GM12878 (cell line): ENCODE measurements around the gene OLFML2B. TPM values are rescaled to one million over a fixed set of nuclear protein-coding genes. Genes with fewer than 3 reads are reported as not detected.

Experiments
- ATAC-seq: fragments of 200-7000 bp; cut with Tn5 transposase; 3 replicates; pipeline ENCODE4 v1.9.1; 2020; ENCODE audit warnings: mild to moderate bottlenecking, moderate library complexity
- BruUV-seq: library from RNA; stranded (reverse); fragments of 400-500 nt; replicated peaks from 2 replicates; lab custom pipeline; 2021; lab: Mats Ljungman, UMichigan
- CTCF ChIA-PET: fragments of 300-600 bp; sonication (Branson Sonifier 250); formaldehyde crosslinking; extraction: SDS; loops from one replicate; lab custom pipeline; 2021; ENCODE audit warnings: inconsistent platforms; lab: Yijun Ruan, JAX
- POLR2A ChIA-PET: fragments of 350-600 bp; formaldehyde crosslinking; extraction: SDS; loops from one replicate; lab custom pipeline; 2021; ENCODE audit warnings: inconsistent platforms; lab: Charles Lee
- RAD21 ChIA-PET: fragments of 300-600 bp; sonication (Branson Sonifier 250); formaldehyde crosslinking; loops from one replicate; lab custom pipeline; 2023; ENCODE audit warnings: antibody characterized with exemption; ENCODE audit not compliant: unreplicated experiment; lab: Charles Lee
- SMC1A ChIA-PET: fragments of 300-600 bp; sonication (Branson Sonifier 250); formaldehyde crosslinking; loops from one replicate; lab custom pipeline; 2023; ENCODE audit not compliant: unreplicated experiment, uncharacterized antibody; lab: Charles Lee
- DNase-seq: peaks from one replicate; pipeline ENCODE4 v3.0.0-alpha.2; 2011; ENCODE audit warnings: low read depth, low spot score
- FAIRE-seq: peaks from 3 replicates; lab custom pipeline; 2011; peaks lifted over from hg19 to GRCh38; lab: Jason Lieb, UNC
- H2AFZ ChIP-seq: 2 replicates; pipeline ENCODE4 v1.6.0; 2011; ENCODE audit warnings: low read depth, low read length, control low read depth; ENCODE audit not compliant: control insufficient read depth
- H3K27ac ChIP-seq: 2 replicates; pipeline ENCODE4 v1.5.1; 2011; ENCODE audit warnings: control low read depth; ENCODE audit not compliant: control insufficient read depth, insufficient read depth
- H3K27me3 ChIP-seq, 2 experiments: replicated peaks in 1 of 2; 2 replicates each; pipeline versions ENCODE4 v1.6.0 to v1.6.1; 2011; ENCODE audit warnings: low read length in 1 of 2; ENCODE audit not compliant: control insufficient read depth in 2 of 2, insufficient read depth in 2 of 2
- H3K36me3 ChIP-seq, 2 experiments: 2 replicates each; pipeline ENCODE4 v1.5.1; 2011; ENCODE audit warnings: low read length in 1 of 2; ENCODE audit not compliant: control insufficient read depth in 2 of 2, insufficient read depth in 2 of 2
- H3K4me1 ChIP-seq: 2 replicates; pipeline ENCODE4 v1.6.1; 2011; ENCODE audit warnings: mild to moderate bottlenecking, low read length, moderate library complexity, mixed read lengths; ENCODE audit not compliant: control insufficient read depth, insufficient read depth
- H3K4me2 ChIP-seq: 2 replicates; pipeline ENCODE4 v1.6.0; 2011; ENCODE audit warnings: control low read depth; ENCODE audit not compliant: control insufficient read depth, insufficient read depth
- H3K4me3 ChIP-seq: fragments of 200-600 bp; sonication (generic); 2 replicates; pipeline ENCODE4 v1.5.1; 2016
- H3K79me2 ChIP-seq: 2 replicates; pipeline ENCODE4 v1.6.0; 2011; ENCODE audit warnings: low read length; ENCODE audit not compliant: control insufficient read depth, insufficient read depth
- H3K9ac ChIP-seq: 2 replicates; pipeline ENCODE4 v1.8.0; 2011; ENCODE audit warnings: low read length, control low read depth, mixed read lengths; ENCODE audit not compliant: control insufficient read depth, insufficient read depth
- H3K9me3 ChIP-seq: replicated peaks from 3 replicates; pipeline ENCODE4 v1.5.1; 2011; ENCODE audit warnings: mild to moderate bottlenecking, low read length; ENCODE audit not compliant: control insufficient read depth, insufficient read depth
- H4K20me1 ChIP-seq: 2 replicates; pipeline ENCODE4 v1.6.0; 2011; ENCODE audit not compliant: control insufficient read depth, insufficient read depth
- BACH1 ChIP-seq: fragments of 450-650 bp; IDR thresholded peaks from 2 replicates; pipeline ENCODE4 v1.6.1; 2017; ENCODE audit warnings: mild to moderate bottlenecking, borderline replicate concordance
- ESRRA ChIP-seq: IDR thresholded peaks from 2 replicates; pipeline ENCODE4 v1.6.1; 2012; ENCODE audit warnings: mild to moderate bottlenecking, low read length, improper control_type of control experiment
- FOS ChIP-seq: IDR thresholded peaks from 3 replicates; pipeline ENCODE4 v1.6.1; 2011; ENCODE audit warnings: borderline replicate concordance; ENCODE audit not compliant: insufficient read length; ENCODE audit errors: extremely low read depth
- IRF5 ChIP-seq: fragments of 450-650 bp; IDR thresholded peaks from 2 replicates; pipeline ENCODE4 v1.6.1; 2017; ENCODE audit warnings: borderline replicate concordance
- MEF2B ChIP-seq: fragments of 450-650 bp; IDR thresholded peaks from 2 replicates; pipeline ENCODE4 v1.6.1; 2018; ENCODE audit warnings: mild to moderate bottlenecking, moderate library complexity; ENCODE audit not compliant: partially characterized antibody, poor library complexity, severe bottlenecking
- MTA2 ChIP-seq: fragments of 450-650 bp; IDR thresholded peaks from 2 replicates; pipeline ENCODE4 v1.6.1; 2016; ENCODE audit warnings: low read depth, mild to moderate bottlenecking, moderate library complexity
- MYC ChIP-seq: IDR thresholded peaks from 2 replicates; pipeline ENCODE4 v1.6.1; 2011; ENCODE audit warnings: mild to moderate bottlenecking, low read length, moderate library complexity, inconsistent platforms; ENCODE audit not compliant: insufficient read depth, insufficient replicate concordance, insufficient read length, severe bottlenecking
- PKNOX1 ChIP-seq: fragments of 450-650 bp; IDR thresholded peaks from 2 replicates; pipeline ENCODE4 v1.6.1; 2016; ENCODE audit warnings: mild to moderate bottlenecking
- SREBF2 ChIP-seq: IDR thresholded peaks from 2 replicates; pipeline ENCODE4 v1.6.1; 2012; ENCODE audit warnings: mild to moderate bottlenecking, low read length
- STAT1 ChIP-seq: fragments of 450-650 bp; conservative IDR thresholded peaks from 2 replicates; pipeline ENCODE4 v1.6.1; 2014; ENCODE audit warnings: antibody characterized with exemption, mild to moderate bottlenecking
- TCF3 ChIP-seq: IDR thresholded peaks from 2 replicates; pipeline ENCODE4 v1.6.1; 2012; ENCODE audit warnings: low read depth, mild to moderate bottlenecking, low read length, borderline replicate concordance; ENCODE audit not compliant: insufficient read depth
- YBX1 ChIP-seq: fragments of 450-650 bp; IDR thresholded peaks from 2 replicates; pipeline ENCODE4 v1.6.1; 2016; ENCODE audit warnings: antibody characterized with exemption
- ZNF217 ChIP-seq: fragments of 450-650 bp; IDR thresholded peaks from 2 replicates; pipeline ENCODE4 v1.6.1; 2017; ENCODE audit warnings: antibody characterized with exemption, mild to moderate bottlenecking
- WGBS: methylation state at CpG from one replicate; pipeline ENCODE4 v1.1.6; 2016; ENCODE audit warnings: low lambda C conversion rate; ENCODE audit not compliant: insufficient replicate concordance, insufficient coverage; ENCODE audit errors: missing lambda C conversion rate; 5-methylcytosine and 5-hydroxymethylcytosine counted together
- in situ Hi-C: fragments of 300-500 bp; cut with MboI; formaldehyde crosslinking; loops from 9 replicates; pipeline ENCODE4 v1.14.3; 2018; ENCODE audit warnings: mixed read lengths
- intact Hi-C: fragments of 100-400 bp; cut with micrococcal nuclease; formaldehyde crosslinking; loops from one replicate; pipeline ENCODE4 v1.14.2; 2022; ENCODE audit not compliant: unreplicated experiment
- polyA plus RNA-seq, 11 experiments: library from polyadenylated mRNA; depleted of rRNA in 4 of 11; unstranded in 6 of 11; stranded (reverse) in 5 of 11; fragments of >200 nt; fragmentation: Nextera tagmentation in 4 of 11; fragmentation: Illumina TruSeq in 1 of 11; extraction: Ambion mirVana in 4 of 11; extraction: Trizol in 1 of 11; gene quantifications; 1 replicate in 1 of 11; 2 replicates in 10 of 11; pipeline versions ENCODE4 v1.2.1 to v1.2.3, GENCODE V29; 2011 to 2016; ENCODE audit warnings: inconsistent platforms in 2 of 11, missing spikeins in 2 of 11, low read depth in 1 of 11
- total RNA-seq, 4 experiments: library from RNA; depleted of rRNA in 3 of 4; stranded (reverse); fragments of >200 nt in 3 of 4; fragmentation: Illumina TruSeq in 1 of 4; extraction: Trizol in 1 of 4; gene quantifications; 2 replicates each; pipeline versions ENCODE4 v1.2.1 to v1.2.3, GENCODE V29; 2013 to 2021

The OLFML2B gene
- total and polyA plus RNA-seq, 10 of the 15 experiments (the other 5 are each of a cell fraction or from before 2014, with no cell fraction given), result not detected

GRCh38 chr1:161966067-161966466 is 57.6 kb downstream of the OLFML2B start:
- POLR2A ChIA-PET, result interaction anchor here (0.6 kb wide), 1 partner anchor 51 kb away, joined by 3 read pairs; no protein-coding TSS in a partner anchor
- no peak overlapping the region for H3K9ac ChIP-seq
- BruUV-seq, result no TSS peak
- no peak overlapping the region for H3K4me3 ChIP-seq
- no peaks in the 10 kb centered on the region for H3K9me3 ChIP-seq
- in situ Hi-C loops (no loop called here), intact Hi-C loops (no loop called here)
- no peak overlapping the region for H2AFZ ChIP-seq
- H3K79me2 ChIP-seq, result no peaks in the 10 kb centered on the region
- H3K27me3 ChIP-seq, result no peaks in the 10 kb centered on the region
- H4K20me1 ChIP-seq, result no peaks in the 10 kb centered on the region
- H3K27ac ChIP-seq, result no peak overlapping the region
- CTCF ChIA-PET, result interaction anchor here (1.1 kb wide), 1 partner anchor 71 kb away, joined by 3 read pairs; no protein-coding TSS in a partner anchor
- WGBS, result 59% methylated on average over 4 of the region's 4 CpGs
- FAIRE-seq (no peak), DNase-seq (no peak), ATAC-seq (no peak)
- TF ChIP-seq ESRRA (no peak), MTA2 (no peak)
- RAD21 ChIA-PET, result no interaction called here
- SMC1A ChIA-PET, result no interaction called here
- H3K4me2 ChIP-seq, result no peak overlapping the region
- H3K4me1 ChIP-seq, result peaks cover 5% of the 10 kb centered on the region; the same call in 1 of the 2 replicates
- 0 out of 4 replicates have a peak, but pooled peaks cover 0 to 2% of the 10 kb centered on the region in 2 experiments for H3K36me3 ChIP-seq

GRCh38 chr1:161962091-161962887 is 61.4 kb downstream of the OLFML2B start:
- Histone ChIP-seq H3K27me3 (no peaks in the 10 kb centered on the region), H4K20me1 (no peaks in the 10 kb centered on the region), H3K4me1 (peaks cover 5% of the 10 kb centered on the region; the same call in 1 of the 2 replicates), H2AFZ (no peak overlapping the region), H3K27ac (peak overlapping the region; percentile 28; the same call in 1 of the 2 replicates), H3K9ac (0 out of 2 replicates have a peak overlapping the region, but pooled peaks have one; percentile 22), H3K9me3 (no peaks in the 10 kb centered on the region), H3K79me2 (no peaks in the 10 kb centered on the region), H3K36me3 (peaks cover 1 to 4% of the 10 kb centered on the region in 2 experiments; a peak in 1 of 4 replicates), H3K4me2 (peak overlapping the region; percentile 75), H3K4me3 (peak overlapping the region; percentile 54; the same call in 1 of the 2 replicates)
- POLR2A ChIA-PET, result interaction anchor here (0.6 to 1.5 kb wide), 2 partner anchors 9 to 669 kb away, joined by 5 to 7 read pairs; no protein-coding TSS in a partner anchor
- FAIRE-seq (peak; percentile 83), DNase-seq (peak; percentile 70), ATAC-seq (peak; percentile 99)
- 9% methylated on average over 8 of the region's 8 CpGs for WGBS
- intact Hi-C loops, result loop anchor here (5.0 kb wide), 1 partner anchor 45 kb away; no protein-coding TSS in a partner anchor
- RAD21 ChIA-PET, result interaction anchor here (0.6 to 1.0 kb wide), 3 partner anchors 47 to 125 kb away, joined by 3 to 5 read pairs (median 4); no protein-coding TSS in a partner anchor
- SMC1A ChIA-PET, result interaction anchor here (0.6 to 1.7 kb wide), 9 partner anchors 9 to 170 kb away, joined by 3 to 5 read pairs (median 4); no protein-coding TSS in a partner anchor
- CTCF ChIA-PET, result interaction anchor here (1.8 kb wide), 1 partner anchor 75 kb away, joined by 8 read pairs; no protein-coding TSS in a partner anchor
- in situ Hi-C loops, result no loop called here
- no TSS peak for BruUV-seq
- TF ChIP-seq BACH1 (no peak; the same call in 1 of the 2 replicates), IRF5 (no peak), YBX1 (no peak), MEF2B (no peak), TCF3 (no peak), STAT1 (no peak), PKNOX1 (peak; percentile 16; the same call in 1 of the 2 replicates), MYC (no peak), ZNF217 (peak; percentile 50; the same call in 1 of the 2 replicates), FOS (no peak), SREBF2 (no peak)
